Testis (tissue), 2 donors: ENCODE measurements around the gene WBP1L.

ENCODE experiments used
- CTCF ChIP-seq, 3 experiments: fragments of 450-650 bp in 2 of 3; fragments of 200-600 bp in 1 of 3; sonication (generic) in 1 of 3; IDR thresholded peaks; one replicate each; pipeline ENCODE4 v1.5.1; 2016 to 2019; ENCODE audit warnings: antibody characterized with exemption in 3 of 3, mild to moderate bottlenecking in 2 of 3, moderate library complexity in 1 of 3
- POLR2A ChIP-seq: fragments of 450-650 bp; IDR thresholded peaks from one replicate; pipeline ENCODE4 v1.6.1; 2017; ENCODE audit warnings: antibody characterized with exemption, mild to moderate bottlenecking, moderate library complexity

- TF ChIP-seq CTCF (IDR thresholded peaks at IDR 0.05) (no peak), POLR2A (no peak)
Observed at GRCh38 chr10:102856758-102857424, 113.1 kb downstream of the WBP1L start.
